RCC 7860 (cell line): ENCODE data around the gene SH3RF1.
"Not testable (repeated sequence)": the region's sequence is repeated elsewhere in the genome, so short reads cannot be mapped to it uniquely, and the experiment has no call there.

Experiments
- DNase-seq: peaks from one replicate; pipeline ENCODE4 v3.0.0-alpha.2; 2015; ENCODE audit warnings: low spot score
- FAIRE-seq: peaks from 2 replicates; lab custom pipeline; 2012; peaks lifted over from hg19 to GRCh38; lab: Jason Lieb, UNC

Gene SH3RF1

DNA sequence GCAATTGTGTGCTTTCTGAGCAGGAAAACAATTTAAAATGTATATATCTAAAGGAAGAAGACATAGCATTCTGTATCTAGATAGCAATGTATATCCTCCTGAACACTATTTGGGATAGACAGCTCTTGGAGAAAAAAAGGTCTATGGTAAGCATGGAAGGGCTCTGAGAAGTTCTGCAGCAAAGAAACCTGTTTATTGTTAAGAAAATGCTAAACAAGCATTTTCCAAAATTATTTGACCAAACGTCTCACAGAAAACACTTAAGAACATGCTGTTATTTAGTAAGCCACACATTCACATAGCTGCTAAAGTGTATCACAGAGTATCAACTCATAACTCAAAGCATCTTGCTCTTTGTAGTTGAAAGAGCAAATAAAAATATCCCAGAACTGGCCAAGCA is 67.9 kb downstream of the SH3RF1 start:
- FAIRE-seq (no peak), DNase-seq (no peak)

DNA sequence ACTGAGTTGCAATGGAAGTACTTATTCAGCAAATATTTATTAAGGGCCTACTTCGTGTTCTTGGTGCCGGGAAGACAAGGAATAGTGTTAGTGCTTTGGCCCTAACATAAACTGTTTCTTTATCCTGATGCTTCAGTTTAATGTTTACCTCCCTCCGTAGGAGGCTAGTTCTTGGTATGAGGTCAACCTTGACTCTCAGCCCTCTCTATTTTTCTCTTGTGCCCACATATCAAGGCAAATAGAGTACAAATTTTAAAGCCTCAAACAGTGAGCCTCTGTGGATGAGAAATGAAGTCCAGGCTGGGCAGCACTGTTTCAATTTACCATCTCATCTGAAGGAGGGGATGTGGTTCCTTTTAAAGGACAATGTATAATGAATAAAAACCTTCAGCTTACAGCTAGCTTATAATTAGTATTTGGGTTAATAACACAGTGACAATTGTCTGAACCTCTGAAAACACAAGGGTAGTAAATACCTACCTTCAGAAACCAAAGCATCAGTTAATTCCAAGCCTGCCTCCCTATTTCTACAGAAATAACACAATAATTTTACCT is 68.5 kb downstream of the SH3RF1 start:
- FAIRE-seq (peak; percentile 12), DNase-seq (no peak)

DNA sequence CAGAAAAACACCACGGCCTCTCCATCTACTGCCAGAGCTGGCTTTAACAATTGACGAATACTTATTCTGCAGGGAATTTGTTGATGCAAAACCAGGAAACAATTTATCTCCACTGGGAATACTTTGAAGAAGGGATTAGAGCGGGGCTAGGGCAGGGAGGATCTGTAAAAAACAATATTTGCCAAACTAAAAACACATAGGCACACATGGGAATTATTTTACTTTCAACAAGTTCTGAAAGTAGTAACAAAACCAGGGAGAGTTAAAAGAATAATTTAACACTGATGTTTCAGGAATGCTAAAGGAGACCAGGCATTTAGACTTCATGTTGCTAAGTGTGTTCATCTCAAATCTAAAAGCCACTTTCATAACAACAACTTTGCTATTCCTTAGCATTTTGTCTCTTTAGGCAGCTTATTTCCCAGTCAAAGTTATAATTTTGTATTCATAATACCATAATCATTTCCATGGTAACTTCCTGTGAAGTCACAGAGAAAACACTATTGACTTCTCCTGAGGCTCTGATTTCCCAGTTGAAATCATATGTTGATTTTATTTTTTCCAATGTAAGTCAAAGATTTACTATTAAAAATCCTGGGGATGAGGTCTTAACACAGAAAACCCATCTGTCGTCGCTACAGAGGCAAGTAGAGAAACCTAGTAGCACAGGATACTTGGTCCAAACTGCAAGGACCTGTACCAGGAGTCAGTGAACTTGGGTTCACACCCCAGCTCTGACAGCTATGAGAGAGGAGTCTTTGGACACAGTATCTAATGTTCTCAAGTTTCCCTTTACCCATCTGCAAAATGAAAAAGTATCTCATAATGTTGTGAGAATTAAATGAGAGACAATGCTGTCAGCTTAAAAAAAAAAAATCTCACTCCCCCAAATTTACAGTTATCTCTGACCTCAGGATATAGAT is 69.3 kb downstream of the SH3RF1 start:
- no peak for FAIRE-seq

DNA sequence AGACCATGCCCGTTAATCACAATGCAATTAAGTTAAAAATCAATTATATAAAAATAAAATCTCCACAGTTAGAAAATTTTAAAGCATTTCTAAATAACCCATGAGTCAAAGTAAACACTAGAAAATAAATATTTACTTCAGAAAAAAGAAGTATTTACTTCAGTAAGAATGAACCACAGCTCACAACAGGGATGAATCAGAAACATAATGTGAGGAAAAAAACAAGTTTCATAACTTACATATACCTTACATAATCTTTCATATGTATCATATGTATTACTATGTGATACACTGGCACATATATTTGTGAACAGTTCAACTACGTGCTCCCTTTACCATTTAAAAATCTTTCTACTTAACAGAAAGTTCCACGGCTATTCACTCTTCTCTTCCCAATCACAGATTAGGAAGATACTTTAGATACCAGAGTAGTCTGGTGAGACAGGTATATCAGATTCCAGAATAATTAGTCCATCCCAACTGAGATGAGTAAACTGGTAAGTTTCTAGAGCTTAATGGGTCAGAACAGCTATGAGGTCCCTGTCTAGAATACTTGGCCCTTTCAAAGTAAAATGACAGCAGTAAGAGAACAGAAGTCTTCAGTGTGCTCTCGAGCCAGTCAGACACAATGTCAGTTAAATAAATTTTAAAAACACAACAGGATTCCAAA is 70.3 kb downstream of the SH3RF1 start:
- DNase-seq (no peak), FAIRE-seq (no peak)

More for the DNA sequence above, 69.3 kb downstream of the SH3RF1 start:
- DNase-seq, result no peak

DNA sequence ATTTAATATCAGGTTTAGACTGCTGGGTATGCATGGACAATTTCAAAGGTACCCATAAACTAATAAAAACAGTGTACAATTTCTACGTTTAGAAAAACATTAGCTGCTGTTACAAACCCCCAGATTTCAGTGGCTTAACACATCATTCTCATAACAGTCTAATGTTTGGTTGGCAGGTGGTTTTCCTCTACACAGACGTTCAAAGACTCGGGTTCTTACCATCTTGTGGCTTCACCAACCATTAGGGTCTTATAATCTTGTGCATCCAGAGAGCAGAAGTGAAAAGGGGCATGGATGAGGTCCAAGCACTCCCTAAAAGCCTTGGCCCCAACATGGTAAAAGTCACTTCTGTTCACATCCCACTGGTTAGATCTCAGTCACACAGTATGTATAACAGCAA is 71.6 kb downstream of the SH3RF1 start:
- DNase-seq (no peak), FAIRE-seq (no peak)

DNA sequence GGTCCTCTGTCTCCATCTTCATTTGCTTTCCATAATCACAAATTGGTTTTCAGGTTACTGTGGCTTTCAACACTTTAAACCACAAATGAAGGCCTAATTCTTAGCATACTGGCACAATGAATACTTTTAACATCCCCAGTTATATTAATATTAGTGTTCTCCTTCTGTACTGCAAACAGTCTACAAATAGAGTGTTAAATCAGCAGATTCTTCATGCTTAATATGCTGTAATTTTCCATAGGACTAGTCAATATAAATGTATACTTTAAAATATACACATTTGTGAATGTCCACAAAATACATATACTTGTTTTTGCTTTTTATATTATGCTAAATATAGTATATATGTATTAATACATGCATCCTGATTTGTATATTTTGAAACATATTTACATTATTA is 72.6 kb downstream of the SH3RF1 start:
- DNase-seq (no peak), FAIRE-seq (no peak)

DNA sequence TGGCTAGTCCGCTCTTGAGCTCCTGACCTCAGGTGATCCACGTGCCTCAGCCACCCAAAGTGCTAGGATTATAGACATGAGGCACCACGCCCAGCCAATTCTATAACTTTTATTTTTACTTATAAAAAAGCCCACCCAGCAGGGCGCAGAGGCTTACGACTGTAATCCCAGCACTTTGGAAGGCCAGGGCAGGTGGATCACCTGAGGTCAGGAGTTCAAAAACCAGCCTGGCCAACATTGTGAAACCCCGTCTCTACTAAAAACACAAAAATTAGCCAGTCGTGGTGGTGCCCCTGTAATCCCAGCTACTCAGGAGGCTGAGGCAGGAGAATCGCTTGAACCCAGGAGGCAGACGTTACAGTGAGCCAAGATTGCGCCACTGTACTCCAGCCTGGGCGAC is 73.5 kb downstream of the SH3RF1 start:
- DNase-seq, FAIRE-seq: not testable (repeated sequence)

DNA sequence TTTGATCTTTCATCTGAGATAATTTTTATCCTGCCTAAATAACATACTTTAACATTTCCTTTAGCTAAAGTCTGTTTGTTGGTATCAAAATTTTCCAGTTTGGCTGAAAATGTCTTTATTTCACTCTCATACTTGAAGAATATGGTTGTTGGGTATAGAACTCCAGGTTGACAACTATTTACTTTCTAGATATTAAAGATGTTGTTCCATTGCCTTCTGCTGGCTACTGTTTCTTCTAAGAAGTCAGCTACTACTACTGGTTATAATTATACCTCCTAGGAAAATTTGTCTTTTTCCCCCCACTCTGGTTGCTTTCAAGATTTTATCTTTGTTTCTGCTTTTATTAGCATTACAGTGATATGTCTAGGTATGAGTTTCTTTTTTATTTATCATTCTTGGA is 75.7 kb downstream of the SH3RF1 start:
- DNase-seq (no peak), FAIRE-seq (no peak)

DNA sequence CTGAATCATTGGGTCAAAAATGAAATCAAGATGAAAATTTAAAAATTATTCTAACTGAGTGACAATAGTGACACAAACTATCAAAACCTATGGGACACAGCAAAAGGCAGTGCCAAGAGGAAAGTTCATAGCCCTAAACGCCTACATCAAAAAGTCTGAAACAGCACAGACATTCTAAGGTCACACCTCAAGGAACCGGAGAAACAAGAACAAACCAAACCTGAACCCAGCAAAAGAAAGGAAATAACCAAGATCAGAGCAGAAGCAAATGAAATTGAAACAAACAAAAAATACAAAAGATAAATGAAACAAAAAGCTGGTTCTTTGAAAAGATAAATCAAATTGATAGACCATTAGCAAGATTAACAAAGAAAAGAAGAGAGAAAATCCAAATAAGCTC is 80.8 kb downstream of the SH3RF1 start:
- not testable (repeated sequence) for FAIRE-seq

DNA sequence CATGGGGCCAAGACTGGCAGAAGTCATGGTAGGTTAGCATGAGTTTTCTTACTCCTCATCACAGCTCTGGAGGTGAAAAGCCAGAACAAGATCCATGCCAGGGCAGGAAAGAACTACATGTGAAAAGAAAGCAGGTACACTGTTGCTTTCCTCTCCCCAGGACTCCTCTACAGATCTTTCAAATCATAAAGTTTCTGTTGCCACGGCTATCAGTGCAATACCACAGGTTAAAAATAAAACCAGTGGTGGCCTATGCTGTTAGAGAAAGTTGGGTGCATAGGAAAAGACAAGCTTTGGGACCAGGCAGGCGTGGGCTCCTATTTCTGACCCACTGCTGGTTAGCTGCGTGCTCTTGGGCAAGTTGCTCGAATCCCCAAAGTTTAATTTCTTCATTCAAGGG is 81.4 kb downstream of the SH3RF1 start:
- FAIRE-seq (no peak), DNase-seq (no peak)

More for the DNA sequence above, 80.8 kb downstream of the SH3RF1 start:
- not testable (repeated sequence) for DNase-seq

DNA sequence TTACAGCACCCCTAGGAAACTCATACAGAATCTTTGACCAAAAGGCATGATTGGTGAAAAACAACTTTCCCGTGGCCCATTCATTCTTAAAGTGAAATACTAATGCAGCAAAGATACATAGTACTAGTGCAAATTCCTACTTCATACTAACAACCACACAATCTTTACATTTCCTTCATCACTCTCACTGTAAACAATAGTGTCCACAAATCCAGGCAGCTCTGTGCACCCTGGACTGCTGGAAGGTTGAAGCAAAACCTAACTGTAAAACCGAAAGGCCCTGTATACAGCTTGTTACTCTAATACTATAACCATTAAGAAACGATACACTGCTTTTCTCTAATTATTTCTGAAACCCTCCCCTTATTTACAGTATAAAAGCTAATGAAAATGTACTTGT is 82.6 kb downstream of the SH3RF1 start:
- DNase-seq (no peak), FAIRE-seq (no peak)

DNA sequence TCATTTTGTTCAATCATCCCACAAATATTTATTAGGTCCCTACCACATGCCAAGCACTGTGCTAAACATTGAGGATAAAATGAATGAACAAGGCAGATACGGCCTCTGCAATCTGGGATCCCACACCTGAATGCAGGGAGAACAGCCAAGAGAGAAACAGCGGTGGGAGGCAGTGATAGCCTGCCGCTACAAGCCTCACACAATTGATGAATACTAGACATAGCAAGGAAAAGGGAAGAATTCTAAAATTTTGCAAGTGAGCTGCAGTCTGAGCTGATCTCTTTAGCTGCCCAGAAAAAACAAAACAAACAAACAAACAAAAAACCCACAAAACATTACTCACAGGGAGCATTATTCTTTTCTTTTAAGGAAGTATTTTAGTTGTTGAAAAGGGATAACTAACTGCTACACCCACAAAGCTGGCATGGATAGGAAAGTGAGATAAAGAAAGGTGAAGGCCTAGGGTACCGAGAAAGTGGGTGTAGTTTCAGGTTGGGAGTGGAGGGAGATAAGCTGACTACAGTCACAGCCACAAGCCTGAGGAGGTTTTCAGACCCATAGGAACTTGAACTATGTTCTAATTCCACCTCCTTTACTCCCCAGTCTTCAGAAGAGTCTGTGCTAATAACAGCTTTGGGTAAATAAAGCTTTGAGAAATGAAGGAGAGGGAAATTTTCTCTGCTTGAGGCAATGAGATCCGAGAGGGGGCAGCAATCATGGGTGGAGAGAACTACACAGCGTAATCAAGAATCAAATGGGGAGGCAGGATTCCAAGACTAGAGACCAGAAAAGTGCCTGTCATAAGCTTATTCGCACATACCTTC is 85.4 kb downstream of the SH3RF1 start:
- DNase-seq (no peak), FAIRE-seq (no peak)

DNA sequence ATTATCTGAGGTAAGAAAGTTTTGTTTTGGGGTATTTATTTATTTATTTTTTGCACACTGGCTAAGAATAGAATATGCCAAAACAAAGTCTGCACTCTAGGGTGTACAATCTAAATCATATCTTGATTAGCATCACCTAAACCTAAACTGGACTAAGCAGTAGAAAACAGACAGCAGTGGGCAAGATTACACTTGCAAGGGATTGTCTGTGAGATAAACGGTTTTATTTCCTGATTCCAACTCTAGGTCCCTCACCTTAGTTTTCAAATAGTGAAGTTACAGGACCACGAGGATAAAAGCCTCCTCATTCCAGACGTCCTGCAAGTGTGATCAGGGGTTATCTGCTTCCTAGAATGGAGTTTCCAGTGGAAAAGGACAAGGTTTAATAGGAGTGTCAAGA is 86.1 kb downstream of the SH3RF1 start:
- DNase-seq, result no peak
- no peak for FAIRE-seq

DNA sequence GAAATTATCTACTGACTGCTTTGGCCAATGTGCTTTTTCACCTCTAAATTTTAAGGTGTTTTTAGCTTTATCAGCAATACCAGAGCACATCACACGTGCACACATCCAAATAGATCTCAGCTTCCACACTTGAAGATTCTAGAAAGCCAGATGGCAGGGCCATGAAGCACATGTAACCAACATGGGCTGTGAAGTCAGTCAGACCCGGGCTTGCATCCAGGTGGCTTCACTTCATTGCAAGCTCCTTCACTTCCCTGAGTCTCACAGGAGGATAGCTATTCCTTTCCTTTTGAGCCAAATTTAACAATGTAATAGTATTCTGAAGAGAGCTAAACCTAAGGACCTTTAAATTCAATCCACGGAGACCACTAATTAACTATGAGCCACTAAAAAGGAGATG is 86.5 kb downstream of the SH3RF1 start:
- no peak for FAIRE-seq
- no peak for DNase-seq

DNA sequence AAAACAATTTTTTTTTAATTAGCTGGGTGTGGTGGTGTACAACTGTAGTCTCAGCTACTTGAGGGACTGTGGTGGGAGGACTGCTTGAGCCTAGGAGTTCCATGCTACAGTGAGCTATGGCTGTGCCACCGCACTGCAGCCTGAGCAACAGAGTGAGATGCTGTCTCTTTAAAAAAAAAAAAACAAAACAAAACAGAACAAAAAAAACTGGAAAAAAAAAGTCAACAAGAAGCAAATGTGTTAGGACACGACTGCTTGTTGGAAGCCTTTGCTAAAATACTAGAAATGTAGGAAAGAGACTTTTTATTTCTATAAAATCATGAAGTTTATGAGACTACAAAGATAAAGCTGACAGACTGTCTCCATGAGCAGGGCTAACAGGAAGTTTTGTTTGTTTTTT is 87.2 kb downstream of the SH3RF1 start:
- DNase-seq, result no peak
- no peak for FAIRE-seq

DNA sequence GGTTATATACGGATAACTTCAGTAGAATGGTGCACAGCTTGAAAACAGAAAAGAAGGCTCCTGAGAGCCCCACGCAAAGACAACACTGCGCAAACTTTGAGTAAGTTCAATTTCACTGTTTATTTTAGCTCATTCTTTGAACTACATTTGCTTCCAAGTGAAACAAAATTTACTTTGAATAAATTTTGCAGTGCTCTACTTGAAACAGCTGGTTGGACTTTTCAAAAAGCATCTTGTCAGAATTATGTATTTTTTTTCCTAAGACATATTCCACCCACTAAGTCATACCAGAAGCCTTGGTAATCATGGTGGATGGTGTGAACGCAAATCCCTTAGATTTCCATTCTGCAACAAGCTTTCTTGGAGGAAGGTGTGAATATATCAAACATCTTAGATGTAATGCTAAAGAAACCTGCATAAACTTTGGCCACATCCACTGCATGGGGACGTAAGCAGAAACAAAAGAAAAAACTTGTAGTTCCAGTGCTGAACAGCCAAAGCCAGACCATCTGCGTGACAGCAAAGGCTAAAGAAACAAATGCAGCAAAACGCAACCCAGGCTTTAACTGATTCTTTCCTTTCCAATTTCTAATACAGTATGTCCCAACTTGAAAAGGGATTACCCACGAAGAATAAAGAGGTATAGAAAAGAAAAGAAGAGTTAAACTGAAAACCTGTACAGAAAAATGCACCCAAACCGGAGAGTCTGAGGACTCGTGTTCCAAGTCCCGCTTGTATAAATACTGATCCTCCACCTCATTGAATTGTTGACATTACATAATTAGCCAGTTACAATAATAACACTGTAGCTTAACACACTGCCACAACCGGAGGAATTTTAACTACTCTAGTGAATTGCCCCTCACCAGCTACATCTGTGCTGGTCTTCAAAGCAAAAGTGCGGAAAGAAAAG is 90.9 kb downstream of the SH3RF1 start:
- FAIRE-seq, result no peak
- DNase-seq, result no peak

DNA sequence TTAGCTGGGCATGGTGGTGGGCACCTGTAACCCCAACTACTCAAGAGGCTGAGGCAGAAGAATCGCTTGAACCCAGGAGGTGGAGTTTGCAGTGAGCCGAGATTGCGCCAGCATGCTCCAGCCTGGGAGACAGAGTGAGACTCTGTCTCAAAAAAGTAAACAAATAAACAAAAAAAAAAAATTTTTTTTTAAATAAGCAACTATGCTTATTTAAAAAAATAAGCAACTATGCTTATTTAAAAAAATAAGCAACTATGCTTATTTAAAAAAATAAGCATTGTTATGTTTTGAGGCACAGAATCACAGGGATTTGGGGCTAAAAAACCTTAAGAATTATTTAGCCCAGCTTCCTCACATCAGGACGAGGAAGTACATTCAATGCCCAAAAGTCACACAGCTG is 92.7 kb downstream of the SH3RF1 start:
- FAIRE-seq, DNase-seq: not testable (repeated sequence)

DNA sequence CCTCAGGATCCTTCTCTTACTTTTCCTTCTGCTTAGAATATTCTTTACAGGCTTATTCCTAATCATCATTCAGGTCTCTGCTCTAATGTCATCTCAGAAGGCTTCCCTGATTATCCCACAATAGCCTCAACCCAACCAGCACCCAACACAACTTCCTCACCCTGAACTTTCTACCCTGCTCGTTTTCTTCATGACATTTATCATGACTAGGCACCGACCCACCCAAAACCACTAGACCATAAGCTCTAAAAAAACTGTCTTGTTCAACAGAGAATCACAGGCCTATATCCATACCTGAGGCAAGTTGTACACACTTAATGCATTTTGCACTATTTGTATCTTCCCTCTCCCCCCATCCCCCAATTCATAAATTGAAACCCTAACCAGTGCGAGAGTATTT is 95.3 kb downstream of the SH3RF1 start:
- FAIRE-seq (no peak), DNase-seq (no peak)

DNA sequence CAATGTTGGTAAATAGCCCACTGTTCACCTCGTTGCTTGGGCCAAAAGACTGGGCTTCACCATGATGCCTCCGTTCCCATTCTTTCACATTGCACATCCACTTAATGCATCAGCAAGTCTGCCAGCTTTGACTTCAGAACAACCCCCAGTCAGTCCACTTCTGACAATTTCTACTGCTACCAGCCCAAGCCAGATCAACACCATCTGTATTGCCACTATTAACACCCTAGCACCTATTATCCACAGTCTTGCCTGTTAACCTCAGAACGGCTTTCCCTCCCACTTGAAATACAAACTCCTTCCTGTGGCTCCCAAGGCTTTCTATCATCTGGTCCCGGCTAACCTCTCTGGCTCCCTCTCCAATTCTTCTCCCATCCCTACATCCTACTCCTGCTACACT is 95.7 kb downstream of the SH3RF1 start:
- DNase-seq, result no peak
- no peak for FAIRE-seq

DNA sequence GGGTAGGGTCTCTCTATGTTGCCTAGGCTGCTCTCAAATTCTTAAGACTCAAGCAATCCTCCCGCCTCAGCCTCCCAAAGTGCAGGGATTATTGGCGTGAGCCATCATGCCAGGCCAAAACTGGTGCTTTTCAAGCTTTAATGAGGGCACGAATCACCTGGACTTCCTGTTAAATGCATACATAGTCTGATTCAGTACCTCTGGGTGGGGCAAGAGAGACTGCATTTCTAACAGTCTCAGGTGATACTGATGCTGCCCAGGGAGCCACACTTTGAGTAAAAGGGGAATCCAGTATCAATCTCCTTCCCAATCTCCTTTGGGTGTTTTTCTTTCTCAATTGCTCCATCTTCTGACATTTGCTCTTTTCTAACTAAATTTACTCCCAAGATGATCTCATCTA is 96.5 kb downstream of the SH3RF1 start:
- no peak for FAIRE-seq
- no peak for DNase-seq
